ENCODE data around the gene DOCK8. TPM values are rescaled to one million over a fixed set of nuclear protein-coding genes. Genes with fewer than 3 reads are reported as not detected.
A peak's percentile ranks its signal among the peaks of the same experiment; 100 is the strongest.

The DOCK8 gene
- total RNA-seq, 1 donor from 2014 or later = 219 TPM

DNA sequence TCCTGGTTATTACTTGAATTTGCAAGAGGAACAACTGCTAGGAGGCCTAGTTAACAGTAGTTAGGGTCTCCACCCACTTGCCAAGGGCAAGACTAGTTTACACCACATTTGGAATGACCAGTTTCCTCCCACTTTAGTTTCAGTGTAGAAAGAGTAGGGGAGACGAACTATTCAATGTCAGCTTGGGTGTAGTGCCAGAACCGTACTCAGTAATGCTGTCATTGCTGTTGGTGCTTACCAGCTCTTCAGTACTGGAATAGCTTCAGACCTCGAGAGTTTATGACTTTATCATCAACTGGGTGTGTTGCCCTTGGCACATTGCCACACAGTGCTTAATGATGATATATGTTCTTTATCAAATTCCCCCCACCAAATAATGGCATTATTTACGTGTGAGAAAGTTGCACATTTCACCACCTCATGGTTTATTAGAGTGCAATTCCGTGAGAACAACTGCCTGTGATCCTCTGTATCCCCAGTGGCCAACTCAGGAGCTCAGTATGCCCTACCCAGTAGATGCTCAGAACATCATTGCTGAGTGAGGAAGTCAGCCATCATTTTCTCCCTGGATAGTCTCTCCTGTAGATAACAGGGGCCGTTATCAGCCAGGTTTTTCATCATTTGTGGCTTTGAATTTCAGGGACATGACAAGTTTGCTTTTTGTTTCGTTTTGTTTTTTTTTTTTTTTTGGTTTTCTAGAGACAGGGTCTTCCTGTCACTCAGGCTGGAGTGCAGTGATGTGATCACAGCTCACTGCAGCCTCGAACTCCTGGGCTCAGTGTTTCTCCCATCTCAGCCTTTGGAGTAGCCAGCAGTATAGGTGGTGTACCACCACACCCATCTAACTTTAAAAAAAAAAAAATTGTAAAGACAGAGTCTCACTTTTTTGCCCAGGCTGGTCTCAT, 67.3 kb downstream of the DOCK8 start:
- Mint-ChIP-seq H3K27me3 (no peaks in the 10 kb centered on the region), H3K4me1 (peaks cover 39% of the 10 kb centered on the region), H3K36me3 (ENCODE audit: low read depth) (peaks cover 53% of the 10 kb centered on the region), H3K9me3 (no peaks in the 10 kb centered on the region), H3K4me3 (peak overlapping the region; percentile 70), H3K27ac (peak overlapping the region; percentile 86)
- TF ChIP-seq, protein P1, sequence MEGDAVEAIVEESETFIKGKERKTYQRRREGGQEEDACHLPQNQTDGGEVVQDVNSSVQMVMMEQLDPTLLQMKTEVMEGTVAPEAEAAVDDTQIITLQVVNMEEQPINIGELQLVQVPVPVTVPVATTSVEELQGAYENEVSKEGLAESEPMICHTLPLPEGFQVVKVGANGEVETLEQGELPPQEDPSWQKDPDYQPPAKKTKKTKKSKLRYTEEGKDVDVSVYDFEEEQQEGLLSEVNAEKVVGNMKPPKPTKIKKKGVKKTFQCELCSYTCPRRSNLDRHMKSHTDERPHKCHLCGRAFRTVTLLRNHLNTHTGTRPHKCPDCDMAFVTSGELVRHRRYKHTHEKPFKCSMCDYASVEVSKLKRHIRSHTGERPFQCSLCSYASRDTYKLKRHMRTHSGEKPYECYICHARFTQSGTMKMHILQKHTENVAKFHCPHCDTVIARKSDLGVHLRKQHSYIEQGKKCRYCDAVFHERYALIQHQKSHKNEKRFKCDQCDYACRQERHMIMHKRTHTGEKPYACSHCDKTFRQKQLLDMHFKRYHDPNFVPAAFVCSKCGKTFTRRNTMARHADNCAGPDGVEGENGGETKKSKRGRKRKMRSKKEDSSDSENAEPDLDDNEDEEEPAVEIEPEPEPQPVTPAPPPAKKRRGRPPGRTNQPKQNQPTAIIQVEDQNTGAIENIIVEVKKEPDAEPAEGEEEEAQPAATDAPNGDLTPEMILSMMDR (IDR thresholded peaks at IDR 0.05) = no peak
- POLR2A ChIA-PET = interaction anchor here (0.6 to 2.6 kb wide), 7 partner anchors 9 to 64 kb away, joined by 3 to 11 read pairs (median 5); no protein-coding TSS in a partner anchor
- ATAC-seq (ENCODE audit: low read depth) = peak; percentile 47
- CTCF ChIA-PET = no interaction called here
- DNase-seq = no peak
- intact Hi-C loops (cut with micrococcal nuclease) = loop anchor here (1.0 kb wide), 2 partner anchors 9 to 15 kb away; no protein-coding TSS in a partner anchor

DNA sequence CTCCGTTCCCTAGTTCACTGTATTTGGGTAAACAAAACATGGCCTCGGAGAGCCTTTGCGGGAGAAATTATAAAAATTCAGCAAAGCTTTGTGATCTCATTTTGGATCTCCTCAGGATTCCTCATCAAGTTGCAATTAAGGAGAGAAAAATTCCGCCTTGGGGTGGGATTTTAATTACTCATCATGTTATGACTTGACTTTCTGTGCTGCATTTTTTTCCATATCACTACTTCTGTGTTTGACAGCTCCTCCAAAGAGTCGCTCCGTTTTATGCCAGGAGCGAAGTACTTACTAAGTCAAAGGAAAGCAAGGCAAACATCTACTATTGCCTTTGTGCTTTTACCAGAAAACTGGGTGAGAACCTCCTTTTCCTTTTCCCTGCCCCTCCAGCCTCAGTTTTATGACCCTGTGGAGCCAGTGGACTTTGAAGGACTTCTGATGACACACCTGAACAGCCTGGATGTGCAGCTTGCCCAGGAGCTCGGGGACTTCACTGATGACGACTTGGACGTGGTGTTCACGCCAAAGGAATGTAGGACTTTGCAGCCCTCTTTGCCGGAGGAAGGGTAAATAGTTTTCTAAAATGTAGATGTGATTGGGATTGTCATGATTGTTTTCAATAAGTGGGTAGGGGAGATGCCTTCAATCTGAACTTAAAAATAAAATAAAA, 71.5 kb downstream of the DOCK8 start:
- CTCF ChIA-PET = no interaction called here
- Mint-ChIP-seq H3K4me1 (peaks cover 51% of the 10 kb centered on the region), H3K27me3 (no peaks in the 10 kb centered on the region), H3K36me3 (ENCODE audit: low read depth) (peaks cover 89% of the 10 kb centered on the region), H3K27ac (no peak overlapping the region), H3K9me3 (no peaks in the 10 kb centered on the region), H3K4me3 (no peak overlapping the region)
- intact Hi-C loops (cut with micrococcal nuclease) = no loop called here
- TF ChIP-seq, protein P1 (IDR thresholded peaks at IDR 0.05) = no peak
- no peak for ATAC-seq (ENCODE audit: low read depth)
- POLR2A ChIA-PET = interaction anchor here (0.9 to 1.1 kb wide), 3 partner anchors 12 to 65 kb away, joined by 3 read pairs; no protein-coding TSS in a partner anchor
- no peak for DNase-seq

DNA sequence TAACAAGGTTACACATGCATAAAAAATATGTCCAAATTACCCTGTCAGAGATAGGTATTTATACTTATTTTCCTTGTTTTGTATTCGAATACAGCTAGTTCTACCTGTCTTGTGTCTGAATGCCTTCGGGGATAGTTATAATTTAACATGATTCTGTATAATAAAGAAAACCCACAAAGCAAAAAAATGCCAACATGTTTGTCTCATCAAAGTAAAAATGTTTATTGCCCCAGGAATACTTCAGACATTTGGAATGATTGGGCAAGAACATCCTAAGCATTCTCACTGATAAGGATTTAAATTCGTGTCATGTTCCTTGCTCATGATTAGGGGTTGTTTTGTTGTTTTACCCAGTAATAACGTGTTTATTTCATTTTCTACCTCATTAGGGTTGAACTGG, 74.5 kb downstream of the DOCK8 start:
- ChIA-PET CTCF (interaction anchor here (1.1 to 1.2 kb wide), 2 partner anchors 7 to 11 kb away, joined by 3 read pairs; no protein-coding TSS in a partner anchor), POLR2A (interaction anchor here (1.3 kb wide), 1 partner anchor 8 kb away, joined by 4 read pairs; no protein-coding TSS in a partner anchor)
- ATAC-seq (ENCODE audit: low read depth) = no peak
- DNase-seq = no peak
- H3K27ac Mint-ChIP-seq = no peak overlapping the region
- H3K36me3 Mint-ChIP-seq (ENCODE audit: low read depth) = peaks cover 86% of the 10 kb centered on the region
- TF ChIP-seq, protein P1 (IDR thresholded peaks at IDR 0.05) = no peak
- intact Hi-C loops (cut with micrococcal nuclease) = no loop called here
- no peaks in the 10 kb centered on the region for H3K9me3 Mint-ChIP-seq
- no peaks in the 10 kb centered on the region for H3K27me3 Mint-ChIP-seq
- no peak overlapping the region for H3K4me3 Mint-ChIP-seq
- peaks cover 27% of the 10 kb centered on the region for H3K4me1 Mint-ChIP-seq

DNA sequence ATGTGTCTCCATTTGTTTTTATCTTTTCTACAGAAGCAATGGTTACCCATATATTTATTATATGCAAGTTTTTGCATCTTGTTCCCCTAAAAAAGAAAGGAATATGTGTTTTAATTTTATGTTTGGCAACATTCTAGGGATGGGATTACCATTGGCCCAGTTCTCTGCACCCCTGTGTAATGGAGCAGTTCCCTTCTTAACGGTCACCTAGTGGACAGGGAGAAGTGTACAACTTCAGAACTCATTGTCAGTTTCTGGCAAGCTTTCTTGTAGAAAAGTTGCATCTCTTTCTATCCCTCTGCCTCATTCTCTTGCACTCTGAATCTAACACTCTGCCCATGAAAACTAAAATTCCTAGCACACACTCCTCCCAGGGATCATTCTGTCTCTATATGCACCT, 78.2 kb downstream of the DOCK8 start:
- Mint-ChIP-seq H3K27me3 (no peaks in the 10 kb centered on the region), H3K36me3 (ENCODE audit: low read depth) (peaks cover 79% of the 10 kb centered on the region), H3K4me3 (no peak overlapping the region), H3K9me3 (no peaks in the 10 kb centered on the region), H3K4me1 (peaks cover 40% of the 10 kb centered on the region), H3K27ac (no peak overlapping the region)
- POLR2A ChIA-PET = no interaction called here
- CTCF ChIA-PET = interaction anchor here (0.9 to 4.0 kb wide), 2 partner anchors 15 to 77 kb away, joined by 4 to 19 read pairs; partner anchors contain the start of gene DOCK8
- ATAC-seq (ENCODE audit: low read depth) = no peak
- no peak for DNase-seq
- intact Hi-C loops (cut with micrococcal nuclease) = no loop called here
- TF ChIP-seq, protein P1 (IDR thresholded peaks at IDR 0.05) = no peak

Data from activated B cell treated with CpG ODN at 0.5 μM for 24 hours (primary cell).